Measurements from ENCODE around the gene PSMD6.

GRCh38 chr3:63986831-63987230 is 36.5 kb downstream of the PSMD6 start:
- TF ChIP-seq ZNF274 (IDR thresholded peaks at IDR 0.05; ENCODE audit: low read depth, low read length) (no peak), YY1 (IDR thresholded peaks at IDR 0.05; ENCODE audit: insufficient read depth, insufficient read length) (no peak)

Data from NT2/D1 (cell line).